ENCODE data around the gene POTEG.
"Not testable (repeated sequence)": the region's sequence is repeated elsewhere in the genome, so short reads cannot be mapped to it uniquely, and the experiment has no call there.

The POTEG gene

GRCh38 chr14:19434241-19434640, at the start of gene POTEG:
TSS of gene POTEG (minus strand) at chr14:19434341. CDS start at chr14:19434289, 52 bp downstream.
- in situ Hi-C loops (cut with MboI; ENCODE audit: low pct_unique_long_range_greater_than_20kb, low sequenced_read_pairs); DNase-seq: not testable (repeated sequence)

- in situ Hi-C loops (cut with MboI; ENCODE audit: low pct_unique_long_range_greater_than_20kb, low sequenced_read_pairs); DNase-seq: not testable (repeated sequence)
Measured at GRCh38 chr14:19482093-19482492, 48.0 kb upstream of the POTEG start.

GRCh38 chr14:19481421-19481820, 47.3 kb upstream of the POTEG start:
- DNase-seq; in situ Hi-C loops (cut with MboI; ENCODE audit: low pct_unique_long_range_greater_than_20kb, low sequenced_read_pairs): not testable (repeated sequence)

- in situ Hi-C loops (cut with MboI; ENCODE audit: low pct_unique_long_range_greater_than_20kb, low sequenced_read_pairs); DNase-seq: not testable (repeated sequence)
Measured at GRCh38 chr14:19480491-19480890, 46.4 kb upstream of the POTEG start.

GRCh38 chr14:19445761-19446160, 11.6 kb upstream of the POTEG start:
- in situ Hi-C loops (cut with MboI; ENCODE audit: low pct_unique_long_range_greater_than_20kb, low sequenced_read_pairs); DNase-seq: not testable (repeated sequence)

GRCh38 chr14:19439826-19440225, 5.7 kb upstream of the POTEG start:
- in situ Hi-C loops (cut with MboI; ENCODE audit: low pct_unique_long_range_greater_than_20kb, low sequenced_read_pairs); DNase-seq: not testable (repeated sequence)

GRCh38 chr14:19439219-19439618, 5.1 kb upstream of the POTEG start:
- in situ Hi-C loops (cut with MboI; ENCODE audit: low pct_unique_long_range_greater_than_20kb, low sequenced_read_pairs); DNase-seq: not testable (repeated sequence)

- in situ Hi-C loops (cut with MboI; ENCODE audit: low pct_unique_long_range_greater_than_20kb, low sequenced_read_pairs); DNase-seq: not testable (repeated sequence)
Measured at GRCh38 chr14:19437126-19437443, 2.9 kb upstream of the POTEG start.

GRCh38 chr14:19436311-19437125, 2.4 kb upstream of the POTEG start:
- DNase-seq; in situ Hi-C loops (cut with MboI; ENCODE audit: low pct_unique_long_range_greater_than_20kb, low sequenced_read_pairs): not testable (repeated sequence)

- DNase-seq; in situ Hi-C loops (cut with MboI; ENCODE audit: low pct_unique_long_range_greater_than_20kb, low sequenced_read_pairs): not testable (repeated sequence)
Measured at GRCh38 chr14:19435852-19436251, 1.7 kb upstream of the POTEG start.

- DNase-seq; in situ Hi-C loops (cut with MboI; ENCODE audit: low pct_unique_long_range_greater_than_20kb, low sequenced_read_pairs): not testable (repeated sequence)
Measured at GRCh38 chr14:19434891-19435290, 750 bp upstream of the POTEG start.

- DNase-seq; in situ Hi-C loops (cut with MboI; ENCODE audit: low pct_unique_long_range_greater_than_20kb, low sequenced_read_pairs): not testable (repeated sequence)
Measured at GRCh38 chr14:19433765-19434164, 376 bp downstream of the POTEG start.

- in situ Hi-C loops (cut with MboI; ENCODE audit: low pct_unique_long_range_greater_than_20kb, low sequenced_read_pairs); DNase-seq: not testable (repeated sequence)
Measured at GRCh38 chr14:19408519-19408918, 25.6 kb downstream of the POTEG start.

- DNase-seq; in situ Hi-C loops (cut with MboI; ENCODE audit: low pct_unique_long_range_greater_than_20kb, low sequenced_read_pairs): not testable (repeated sequence)
Measured at GRCh38 chr14:19402097-19402496, 32.0 kb downstream of the POTEG start.

GRCh38 chr14:19394727-19395126, 39.4 kb downstream of the POTEG start:
- in situ Hi-C loops (cut with MboI; ENCODE audit: low pct_unique_long_range_greater_than_20kb, low sequenced_read_pairs); DNase-seq: not testable (repeated sequence)

- DNase-seq; in situ Hi-C loops (cut with MboI; ENCODE audit: low pct_unique_long_range_greater_than_20kb, low sequenced_read_pairs): not testable (repeated sequence)
Measured at GRCh38 chr14:19390230-19390629, 43.9 kb downstream of the POTEG start.

- DNase-seq; in situ Hi-C loops (cut with MboI; ENCODE audit: low pct_unique_long_range_greater_than_20kb, low sequenced_read_pairs): not testable (repeated sequence)
Measured at GRCh38 chr14:19388741-19389140, 45.4 kb downstream of the POTEG start.

GRCh38 chr14:19386996-19387395, 47.1 kb downstream of the POTEG start:
- in situ Hi-C loops (cut with MboI; ENCODE audit: low pct_unique_long_range_greater_than_20kb, low sequenced_read_pairs): not testable (repeated sequence)

GRCh38 chr14:19386309-19386708, 47.8 kb downstream of the POTEG start:
- DNase-seq; in situ Hi-C loops (cut with MboI; ENCODE audit: low pct_unique_long_range_greater_than_20kb, low sequenced_read_pairs): not testable (repeated sequence)

More at GRCh38 chr14:19386996-19387395, 47.1 kb downstream of the POTEG start:
- DNase-seq: not testable (repeated sequence)

- in situ Hi-C loops (cut with MboI; ENCODE audit: low pct_unique_long_range_greater_than_20kb, low sequenced_read_pairs); DNase-seq: not testable (repeated sequence)
Measured at GRCh38 chr14:19384088-19384781, 49.9 kb downstream of the POTEG start.

Data from KBM-7 (cell line).